Naive thymus-derived CD8-positive, alpha-beta T cell (primary cell): ENCODE data around the gene ARL2BP. TPM values are rescaled to one million over a fixed set of nuclear protein-coding genes. Genes with fewer than 3 reads are reported as not detected.
A peak's percentile ranks its signal among the peaks of the same experiment; 100 is the strongest.

ENCODE experiments used
- ATAC-seq, 2 donors: fragments of 150-1000 bp; cut with Tn5 transposase in 1 of 2; sonication (Bioruptor Pico), chemical (Tn5 transposase) in 1 of 2; 1 replicate in 1 of 2; 2 replicates in 1 of 2; pipeline ENCODE4 v1.10.0; 2021; ENCODE audit warnings: mild to moderate bottlenecking in 2 of 2, moderate library complexity in 2 of 2
- POLR2A ChIA-PET: fragments of 350-600 bp; sonication (Branson Sonifier 250); formaldehyde crosslinking; loops from one replicate; lab custom pipeline; 2021; ENCODE audit warnings: antibody characterized with exemption; lab: Charles Lee
- DNase-seq, 10 donors: peaks; one replicate each; pipeline versions ENCODE4 v3.0.0 to v3.0.0-alpha.2; 2020 to 2022
- H3K27ac Mint-ChIP-seq, 10 donors: one replicate each; pipeline ENCODE4 v1.8.0; 2020 to 2022; ENCODE audit warnings: mild to moderate bottlenecking in 10 of 10, mixed read lengths in 10 of 10, moderate library complexity in 4 of 10, inconsistent platforms in 1 of 10
- H3K27me3 Mint-ChIP-seq, 5 donors: one replicate each; pipeline ENCODE4 v1.8.0; 2021 to 2022; ENCODE audit warnings: mixed read lengths in 5 of 5
- H3K36me3 Mint-ChIP-seq, 3 donors: one replicate each; pipeline ENCODE4 v1.8.0; 2020 to 2022; ENCODE audit warnings: mixed read lengths in 3 of 3, mild to moderate bottlenecking in 2 of 3, inconsistent platforms in 1 of 3
- H3K4me1 Mint-ChIP-seq, 4 donors: one replicate each; pipeline ENCODE4 v1.8.0; 2021 to 2022; ENCODE audit warnings: mixed read lengths in 4 of 4
- H3K4me3 Mint-ChIP-seq, 10 donors: one replicate each; pipeline ENCODE4 v1.8.0; 2020 to 2022; ENCODE audit warnings: mild to moderate bottlenecking in 10 of 10, mixed read lengths in 10 of 10, moderate library complexity in 6 of 10, inconsistent platforms in 1 of 10
- H3K9me3 Mint-ChIP-seq, 9 donors: one replicate each; pipeline ENCODE4 v1.8.0; 2020 to 2022; ENCODE audit warnings: mixed read lengths in 9 of 9, mild to moderate bottlenecking in 3 of 9, inconsistent platforms in 1 of 9, moderate library complexity in 1 of 9
- polyA plus RNA-seq, 3 donors: library from polyadenylated mRNA; unstranded; fragments of 300-500 nt; fragmentation: Illumina TruSeq; gene quantifications; one replicate each; pipeline ENCODE4 v1.2.3, GENCODE V29; 2021
- total RNA-seq, 8 experiments: library from RNA in 2 of 8; stranded (reverse) in 2 of 8; gene quantifications; one replicate each; pipeline ENCODE4 v1.2.3 and lab custom pipeline; 2021 to 2026

The ARL2BP gene
- total and polyA plus RNA-seq, 5 experiments from 2014 or later: 58.0 to 154 (median 148) TPM

GRCh38 chr16:57279780-57280638 lies 35.0 kb downstream of the ARL2BP start:
- no peak for DNase-seq
- POLR2A ChIA-PET: interaction anchor here (0.6 to 7.3 kb wide), 5 partner anchors 11 to 182 kb away, joined by 3 to 55 read pairs (median 3); partner anchors contain the start of genes CIAPIN1 and COQ9
- H3K27ac Mint-ChIP-seq: peak overlapping the region in 3 of 10 donors; percentile 1 to 24 (median 13)
- H3K9me3 Mint-ChIP-seq: no peaks in the 10 kb centered on the region
- H3K4me3 Mint-ChIP-seq: peak overlapping the region in 1 of 10 donors; percentile 16
- peaks cover 0 to 8% (median 0%) of the 10 kb centered on the region in 5 donors for H3K27me3 Mint-ChIP-seq
- H3K36me3 Mint-ChIP-seq: no peaks in the 10 kb centered on the region
- no peak for ATAC-seq
- peaks cover 22 to 69% (median 57%) of the 10 kb centered on the region in 4 donors for H3K4me1 Mint-ChIP-seq

GRCh38 chr16:57281791-57282190 lies 36.7 kb downstream of the ARL2BP start:
- no peak overlapping the region for H3K27ac Mint-ChIP-seq
- peak overlapping the region in 1 of 10 donors; percentile 22 for H3K4me3 Mint-ChIP-seq
- H3K27me3 Mint-ChIP-seq: peaks cover 0 to 12% (median 0%) of the 10 kb centered on the region in 5 donors
- no peaks in the 10 kb centered on the region for H3K9me3 Mint-ChIP-seq
- no peak for ATAC-seq
- H3K36me3 Mint-ChIP-seq: no peaks in the 10 kb centered on the region
- POLR2A ChIA-PET: interaction anchor here (0.9 to 7.3 kb wide), 4 partner anchors 9 to 36 kb away, joined by 3 to 55 read pairs (median 3); no protein-coding TSS in a partner anchor
- peaks cover 21 to 68% (median 53%) of the 10 kb centered on the region in 4 donors for H3K4me1 Mint-ChIP-seq
- DNase-seq: no peak

DNA sequence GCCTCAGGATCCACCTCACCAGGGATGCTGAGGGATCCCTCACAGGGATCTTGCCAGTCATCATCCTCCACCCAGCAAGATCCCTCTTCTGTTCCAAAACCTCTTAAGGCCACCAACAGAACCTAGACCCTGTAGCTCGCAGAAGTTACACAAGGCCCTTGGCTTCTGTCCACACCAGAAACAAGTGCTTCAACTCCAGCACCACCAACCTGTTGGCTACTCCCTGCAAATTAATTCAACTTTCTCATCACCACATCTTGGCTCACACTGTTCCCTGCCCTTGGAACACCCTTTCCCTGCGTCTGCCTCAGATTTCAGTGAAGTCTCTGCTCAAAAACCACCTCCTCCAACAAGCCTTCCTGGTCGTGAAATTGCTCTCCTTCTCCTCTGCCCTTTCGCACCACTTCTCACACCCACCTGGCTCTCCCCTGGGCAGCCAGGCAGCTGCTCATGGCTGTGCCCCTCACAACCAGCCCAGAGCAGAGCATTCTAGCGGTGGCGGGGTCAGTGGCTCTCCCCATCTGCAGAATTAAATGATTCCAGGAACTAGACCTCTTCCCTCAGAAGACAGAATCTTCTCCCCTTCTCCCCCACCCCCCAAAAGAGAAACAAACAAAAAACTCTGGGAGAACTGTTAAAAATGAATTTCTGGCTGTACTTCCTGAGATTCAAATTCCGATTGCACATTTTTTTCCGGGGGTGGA lies 37.6 kb downstream of the ARL2BP start:
- Mint-ChIP-seq H3K27me3 (peaks cover 0 to 12% (median 0%) of the 10 kb centered on the region in 5 donors), H3K4me3 (peak overlapping the region in 9 of 10 donors; percentile 4 to 90 (median 55)), H3K9me3 (no peaks in the 10 kb centered on the region), H3K4me1 (peaks cover 17 to 61% (median 45%) of the 10 kb centered on the region in 4 donors), H3K27ac (peak overlapping the region in 2 of 10 donors; percentile 10 to 21), H3K36me3 (no peaks in the 10 kb centered on the region)
- ATAC-seq (no peak), DNase-seq (no peak)
- POLR2A ChIA-PET: interaction anchor here (0.6 to 7.3 kb wide), 5 partner anchors 8 to 37 kb away, joined by 3 to 55 read pairs (median 3); no protein-coding TSS in a partner anchor

- ATAC-seq: no peak
- Mint-ChIP-seq H3K4me3 (peak overlapping the region; percentile 74 to 92 (median 82)), H3K27me3 (peaks cover 0 to 12% (median 0%) of the 10 kb centered on the region in 5 donors), H3K36me3 (no peaks in the 10 kb centered on the region), H3K4me1 (peaks cover 16 to 53% (median 37%) of the 10 kb centered on the region in 4 donors), H3K27ac (peak overlapping the region in 8 of 10 donors; percentile 9 to 92 (median 49)), H3K9me3 (no peaks in the 10 kb centered on the region)
- POLR2A ChIA-PET: interaction anchor here (0.6 to 7.3 kb wide), 4 partner anchors 14 to 22 kb away, joined by 3 to 55 read pairs (median 4); no protein-coding TSS in a partner anchor
- no peak for DNase-seq
Observed at GRCh38 chr16:57283214-57283958, 38.3 kb downstream of the ARL2BP start.

DNA sequence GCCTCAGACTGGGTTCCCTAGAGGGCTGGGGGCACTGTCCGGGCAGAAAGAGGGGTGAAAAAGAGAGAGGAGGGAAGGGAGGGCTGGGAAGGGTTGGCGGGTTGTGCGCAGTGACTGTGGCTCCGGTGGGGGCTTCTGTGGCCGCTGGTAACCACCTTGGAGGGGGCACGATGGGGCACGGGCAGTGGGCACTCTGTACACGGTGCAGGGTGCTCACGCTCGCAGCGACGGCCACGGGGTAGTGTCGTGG lies 38.8 kb downstream of the ARL2BP start:
- H3K27me3 Mint-ChIP-seq: peaks cover 0 to 12% (median 0%) of the 10 kb centered on the region in 5 donors
- no peaks in the 10 kb centered on the region for H3K9me3 Mint-ChIP-seq
- H3K4me3 Mint-ChIP-seq: peak overlapping the region; percentile 74 to 92 (median 82)
- peak overlapping the region in 5 of 10 donors; percentile 35 to 92 (median 53) for H3K27ac Mint-ChIP-seq
- DNase-seq (no peak), ATAC-seq (no peak)
- POLR2A ChIA-PET: interaction anchor here (1.0 to 7.3 kb wide), 2 partner anchors 14 to 15 kb away, joined by 3 to 55 read pairs; no protein-coding TSS in a partner anchor
- H3K4me1 Mint-ChIP-seq: peaks cover 16 to 48% (median 34%) of the 10 kb centered on the region in 4 donors
- no peaks in the 10 kb centered on the region for H3K36me3 Mint-ChIP-seq

- H3K4me1 Mint-ChIP-seq: peaks cover 16 to 44% (median 34%) of the 10 kb centered on the region in 4 donors
- POLR2A ChIA-PET: interaction anchor here (0.6 to 7.3 kb wide), 4 partner anchors 14 to 846 kb away, joined by 3 to 55 read pairs (median 3); no protein-coding TSS in a partner anchor
Observed at GRCh38 chr16:57284209-57284951, 39.3 kb downstream of the ARL2BP start, which contains the start of gene PLLP. PLLP (minus strand) TSS chr16:57284672; CDS start chr16:57284540, 132 bp downstream.

GRCh38 chr16:57284952-57285363 lies 39.9 kb downstream of the ARL2BP start:
- peaks cover 0 to 12% (median 0%) of the 10 kb centered on the region in 5 donors for H3K27me3 Mint-ChIP-seq
- no peaks in the 10 kb centered on the region for H3K36me3 Mint-ChIP-seq
- H3K9me3 Mint-ChIP-seq: no peaks in the 10 kb centered on the region
- peak overlapping the region in 5 of 10 donors; percentile 60 to 86 (median 71) for H3K27ac Mint-ChIP-seq
- ATAC-seq: no peak
- POLR2A ChIA-PET: interaction anchor here (0.6 to 0.7 kb wide), 2 partner anchors 14 to 847 kb away, joined by 3 read pairs; no protein-coding TSS in a partner anchor
- no peak for DNase-seq
- H3K4me3 Mint-ChIP-seq: peak overlapping the region; percentile 71 to 90 (median 78)
- peaks cover 13 to 42% (median 32%) of the 10 kb centered on the region in 4 donors for H3K4me1 Mint-ChIP-seq

More at GRCh38 chr16:57284209-57284951, 39.3 kb downstream of the ARL2BP start, which contains the start of gene PLLP:
- DNase-seq (peak in 7 of 10 donors; percentile 32 to 55 (median 49)), ATAC-seq (peak; percentile 80)
- peak within 1 kb of the TSS in 8 of 10 donors; percentile 35 to 92 (median 71) for H3K27ac Mint-ChIP-seq
- no peaks in the 10 kb centered on the region for H3K9me3 Mint-ChIP-seq
- H3K4me3 Mint-ChIP-seq: peak within 1 kb of the TSS; percentile 78 to 92 (median 82)
- H3K36me3 Mint-ChIP-seq: no peaks in the 10 kb centered on the region
- peaks cover 0 to 12% (median 0%) of the 10 kb centered on the region in 5 donors for H3K27me3 Mint-ChIP-seq

DNA sequence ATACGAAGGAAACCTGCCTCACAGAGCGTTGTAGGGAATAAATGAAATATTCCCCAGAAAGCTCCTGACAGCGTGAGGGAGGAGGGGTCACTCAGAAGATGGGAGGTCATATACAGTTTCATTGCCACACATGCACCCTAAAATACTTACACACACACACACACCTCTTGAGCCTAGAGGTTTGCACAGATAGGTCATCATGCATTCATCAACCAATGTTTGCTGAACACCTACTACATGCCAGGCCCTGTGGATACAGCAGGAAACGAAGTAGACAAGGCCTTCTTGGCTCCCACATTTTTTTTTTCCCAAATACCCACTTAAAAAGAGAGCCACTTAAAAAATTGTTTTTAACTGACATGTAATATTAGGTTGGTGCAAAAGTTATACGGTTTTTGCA lies 40.3 kb downstream of the ARL2BP start:
- Mint-ChIP-seq H3K36me3 (no peaks in the 10 kb centered on the region), H3K27ac (peak overlapping the region in 5 of 10 donors; percentile 44 to 86 (median 71)), H3K4me1 (peaks cover 15 to 37% (median 28%) of the 10 kb centered on the region in 4 donors), H3K27me3 (peaks cover 0 to 12% (median 0%) of the 10 kb centered on the region in 5 donors), H3K9me3 (no peaks in the 10 kb centered on the region), H3K4me3 (peak overlapping the region; percentile 71 to 90 (median 78))
- POLR2A ChIA-PET: interaction anchor here (0.6 to 1.0 kb wide), 2 partner anchors 40 to 847 kb away, joined by 3 read pairs; partner anchors contain the start of gene ARL2BP
- ATAC-seq (no peak), DNase-seq (no peak)

DNA sequence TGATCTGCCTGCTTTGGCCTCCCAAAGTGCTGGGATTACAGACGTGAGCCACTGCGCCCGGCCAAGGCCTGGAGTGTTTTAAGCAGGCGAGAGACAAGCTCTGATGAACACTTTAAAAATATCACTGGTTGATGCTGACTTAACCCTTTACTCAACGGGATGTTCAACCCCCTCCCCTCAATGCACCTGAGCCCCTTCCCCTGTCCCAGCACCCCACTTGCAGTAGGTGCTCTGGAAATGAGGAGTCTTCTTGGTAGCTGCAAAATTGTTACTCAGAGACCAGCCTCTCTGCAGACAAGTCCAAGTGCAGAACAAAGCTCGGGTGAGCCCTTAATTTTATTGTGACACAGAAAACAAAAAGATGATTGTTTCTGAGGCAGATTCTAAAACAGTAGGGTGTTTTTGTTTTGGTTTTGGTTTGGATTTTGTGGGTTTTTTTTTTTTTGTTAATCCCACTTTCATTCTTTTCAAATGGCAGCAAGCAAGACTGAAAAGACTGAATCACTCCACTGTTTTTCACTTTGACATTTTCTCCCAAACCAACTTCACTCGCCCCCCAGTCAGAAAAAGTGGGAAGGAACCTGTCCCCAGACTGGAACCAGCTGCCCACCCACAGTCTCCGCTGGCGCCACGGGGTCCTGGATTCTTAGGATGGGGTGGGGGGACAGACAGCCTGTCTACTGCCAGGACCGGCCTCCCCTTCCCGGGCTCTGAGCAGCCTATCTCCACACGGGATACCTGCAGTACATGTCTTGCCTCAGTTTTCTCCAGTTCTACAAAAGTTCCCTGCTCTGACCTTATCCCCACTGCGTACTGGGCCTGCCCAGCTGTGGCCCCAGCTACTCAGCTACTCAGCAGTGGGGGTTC lies 44.6 kb downstream of the ARL2BP start:
- DNase-seq (no peak), ATAC-seq (no peak)
- Mint-ChIP-seq H3K4me1 (peaks cover 6 to 8% (median 7%) of the 10 kb centered on the region in 4 donors), H3K27ac (no peak overlapping the region), H3K27me3 (peaks cover 0 to 4% (median 0%) of the 10 kb centered on the region in 5 donors), H3K9me3 (no peaks in the 10 kb centered on the region), H3K36me3 (no peaks in the 10 kb centered on the region), H3K4me3 (no peak overlapping the region)
- POLR2A ChIA-PET: interaction anchor here (0.7 kb wide), 2 partner anchors 11 to 20 kb away, joined by 4 read pairs; no protein-coding TSS in a partner anchor

GRCh38 chr16:57297856-57298255 lies 52.8 kb downstream of the ARL2BP start:
- POLR2A ChIA-PET: interaction anchor here (1.1 to 3.5 kb wide), 5 partner anchors 14 to 119 kb away, joined by 3 to 17 read pairs (median 4); partner anchors contain the start of gene ARL2BP
- no peaks in the 10 kb centered on the region for H3K36me3 Mint-ChIP-seq
- DNase-seq: peak in 9 of 10 donors; percentile 15 to 72 (median 61)
- no peaks in the 10 kb centered on the region for H3K9me3 Mint-ChIP-seq
- peak in 1 of 2 donors; percentile 23 for ATAC-seq
- peak overlapping the region in 9 of 10 donors; percentile 64 to 95 (median 88) for H3K27ac Mint-ChIP-seq
- H3K4me3 Mint-ChIP-seq: peak overlapping the region; percentile 41 to 83 (median 66)
- peaks cover 4 to 14% (median 11%) of the 10 kb centered on the region in 4 donors for H3K4me1 Mint-ChIP-seq
- H3K27me3 Mint-ChIP-seq: no peaks in the 10 kb centered on the region
